ENCODE data around the gene DLGAP5.

Gene DLGAP5, protein sequence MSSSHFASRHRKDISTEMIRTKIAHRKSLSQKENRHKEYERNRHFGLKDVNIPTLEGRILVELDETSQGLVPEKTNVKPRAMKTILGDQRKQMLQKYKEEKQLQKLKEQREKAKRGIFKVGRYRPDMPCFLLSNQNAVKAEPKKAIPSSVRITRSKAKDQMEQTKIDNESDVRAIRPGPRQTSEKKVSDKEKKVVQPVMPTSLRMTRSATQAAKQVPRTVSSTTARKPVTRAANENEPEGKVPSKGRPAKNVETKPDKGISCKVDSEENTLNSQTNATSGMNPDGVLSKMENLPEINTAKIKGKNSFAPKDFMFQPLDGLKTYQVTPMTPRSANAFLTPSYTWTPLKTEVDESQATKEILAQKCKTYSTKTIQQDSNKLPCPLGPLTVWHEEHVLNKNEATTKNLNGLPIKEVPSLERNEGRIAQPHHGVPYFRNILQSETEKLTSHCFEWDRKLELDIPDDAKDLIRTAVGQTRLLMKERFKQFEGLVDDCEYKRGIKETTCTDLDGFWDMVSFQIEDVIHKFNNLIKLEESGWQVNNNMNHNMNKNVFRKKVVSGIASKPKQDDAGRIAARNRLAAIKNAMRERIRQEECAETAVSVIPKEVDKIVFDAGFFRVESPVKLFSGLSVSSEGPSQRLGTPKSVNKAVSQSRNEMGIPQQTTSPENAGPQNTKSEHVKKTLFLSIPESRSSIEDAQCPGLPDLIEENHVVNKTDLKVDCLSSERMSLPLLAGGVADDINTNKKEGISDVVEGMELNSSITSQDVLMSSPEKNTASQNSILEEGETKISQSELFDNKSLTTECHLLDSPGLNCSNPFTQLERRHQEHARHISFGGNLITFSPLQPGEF

DNA sequence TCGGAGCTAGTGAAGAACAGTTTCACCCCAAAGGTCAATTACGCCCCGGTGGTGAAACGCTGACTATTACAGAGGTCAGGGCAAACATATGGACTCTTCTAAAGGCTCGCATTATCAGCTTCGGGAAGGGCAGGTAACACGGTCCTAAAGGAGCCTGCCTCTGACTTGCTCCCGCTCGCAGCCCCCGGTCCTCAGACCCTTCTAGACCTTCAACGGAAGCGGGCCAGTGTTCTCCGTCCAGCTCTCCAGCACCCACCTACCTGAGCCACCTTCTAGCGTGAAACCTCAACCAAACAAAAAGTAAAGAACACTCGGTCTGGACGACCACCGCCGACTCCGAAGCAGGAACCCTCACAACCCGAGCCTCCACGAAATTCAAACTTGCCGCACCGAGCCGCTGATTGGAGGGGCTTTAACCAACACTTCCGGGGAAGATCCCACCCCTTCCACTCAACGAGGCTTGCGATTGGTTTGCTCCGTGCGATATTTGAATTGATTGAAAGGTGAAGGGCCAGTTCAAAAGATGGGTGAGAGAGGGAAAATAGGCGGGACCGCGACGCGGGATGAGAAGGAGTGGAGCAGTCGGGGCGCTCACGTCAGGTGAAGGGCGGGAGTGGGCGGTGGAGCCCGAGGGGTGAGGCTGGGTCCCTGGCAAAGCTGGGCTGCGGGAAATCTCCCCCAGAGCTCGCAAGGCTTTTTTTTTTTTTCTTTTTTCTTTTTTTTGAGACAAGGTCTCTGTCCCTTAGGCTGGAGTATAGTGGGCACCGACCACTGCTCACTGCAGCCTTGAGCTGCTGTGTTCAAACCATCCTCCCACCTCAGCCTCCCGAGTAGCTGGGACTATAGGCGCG lies at the start of gene DLGAP5:
Gene DLGAP5 (minus strand): TSS at position 383 of the 851 bp plus-strand sequence. CDS start 2,406 bp downstream, outside the sequence.
- no peaks in the 10 kb centered on the region for H3K27me3 Mint-ChIP-seq
- peak within 1 kb of the TSS; percentile 25 for H3K27ac Mint-ChIP-seq
- H3K36me3 Mint-ChIP-seq: no peaks in the 10 kb centered on the region
- H3K9me3 Mint-ChIP-seq (ENCODE audit: low read depth): no peaks in the 10 kb centered on the region
- peaks cover 8% of the 10 kb centered on the region for H3K4me1 Mint-ChIP-seq (ENCODE audit: low read depth)
- H3K4me3 Mint-ChIP-seq: peak within 1 kb of the TSS; percentile 91

DNA sequence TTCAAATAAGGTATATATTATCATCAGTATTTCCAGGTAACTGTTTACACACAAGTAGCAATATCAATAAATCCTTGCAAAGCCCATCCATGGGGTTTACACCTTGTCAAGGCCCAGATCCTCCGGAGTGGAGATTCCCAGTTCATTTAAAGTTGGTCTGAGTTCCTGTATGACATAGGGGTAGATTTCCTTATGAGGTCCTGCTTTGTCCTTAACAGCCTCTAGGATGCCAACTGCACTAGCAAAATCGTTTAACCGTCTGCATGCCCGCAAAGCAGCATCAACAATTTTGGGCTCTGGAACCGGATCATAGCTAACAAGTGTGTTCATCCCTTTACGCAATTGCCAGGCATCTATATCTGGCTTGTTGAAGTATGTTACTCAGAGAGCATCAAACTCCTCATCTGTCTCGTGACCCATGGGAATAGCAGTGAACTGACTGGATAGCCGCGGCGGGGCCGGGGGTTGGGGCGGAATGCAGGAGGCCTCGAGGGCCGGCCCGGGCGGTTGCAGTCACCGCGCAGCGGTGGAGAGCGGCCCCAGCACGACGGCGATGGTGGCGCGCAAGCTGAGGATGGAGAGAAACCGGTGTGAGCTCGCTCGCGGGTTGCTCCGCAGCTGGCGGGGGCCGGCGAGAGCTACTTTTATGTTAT lies 49.3 kb upstream of the DLGAP5 start:
- no peak overlapping the region for H3K4me3 Mint-ChIP-seq
- H3K27ac Mint-ChIP-seq: no peak overlapping the region
- H3K9me3 Mint-ChIP-seq (ENCODE audit: low read depth): no peaks in the 10 kb centered on the region
- H3K36me3 Mint-ChIP-seq: no peaks in the 10 kb centered on the region
- peaks cover 5% of the 10 kb centered on the region for H3K27me3 Mint-ChIP-seq
- no peaks in the 10 kb centered on the region for H3K4me1 Mint-ChIP-seq (ENCODE audit: low read depth)

DNA sequence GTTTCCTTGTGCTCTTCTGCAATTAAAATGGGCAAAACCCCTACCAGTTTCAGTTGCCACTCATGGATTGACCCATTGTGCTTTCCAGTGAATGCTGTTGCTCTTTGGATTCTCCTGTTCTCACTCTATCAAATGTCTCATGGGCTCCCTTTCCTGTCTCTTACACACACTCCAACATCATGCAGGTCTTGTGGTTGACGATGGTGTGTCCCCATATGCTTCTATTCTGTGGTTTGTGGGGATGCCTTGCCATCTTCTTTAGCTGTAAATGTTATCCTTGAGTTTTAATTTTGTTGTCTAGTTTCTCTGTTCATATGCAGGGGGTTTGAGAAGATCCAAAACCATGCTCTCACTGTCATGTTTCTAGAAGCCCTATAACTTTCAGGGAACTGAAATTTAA lies 47.9 kb upstream of the DLGAP5 start:
- Mint-ChIP-seq H3K4me3 (no peak overlapping the region), H3K27ac (no peak overlapping the region), H3K27me3 (peaks cover 6% of the 10 kb centered on the region), H3K4me1 (ENCODE audit: low read depth) (no peaks in the 10 kb centered on the region), H3K9me3 (ENCODE audit: low read depth) (no peaks in the 10 kb centered on the region), H3K36me3 (no peaks in the 10 kb centered on the region)

DNA sequence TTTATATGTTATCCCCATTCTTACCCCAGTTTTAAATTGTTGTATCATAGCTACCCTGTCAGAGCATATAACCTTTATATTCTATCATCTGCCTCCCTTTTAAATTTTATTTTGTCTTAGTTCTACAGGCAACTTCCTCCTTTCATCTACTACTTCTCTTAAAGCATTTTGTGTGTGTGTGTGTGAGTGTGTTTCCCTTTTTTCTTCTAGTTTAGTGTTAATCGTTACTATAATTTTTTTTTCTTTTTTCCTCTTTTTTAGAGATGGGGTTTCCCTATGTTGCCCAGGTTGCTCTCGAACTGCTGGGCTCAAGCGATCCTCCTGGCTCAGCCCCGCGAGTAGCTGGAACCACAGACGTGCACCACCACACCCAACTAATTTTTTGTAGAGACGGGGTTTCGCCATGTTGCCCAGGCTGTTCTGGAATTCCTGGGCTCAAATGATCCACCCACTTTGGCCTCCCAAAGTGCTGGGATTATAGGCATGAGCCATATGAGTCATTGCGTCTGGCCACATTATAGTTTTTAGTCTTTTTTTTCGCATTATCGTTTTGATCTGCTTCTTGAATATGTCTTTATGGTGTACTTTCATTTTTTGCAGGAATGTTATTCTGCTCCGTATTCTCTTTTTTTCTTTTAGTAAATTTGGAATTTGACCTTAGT lies 46.8 kb upstream of the DLGAP5 start:
- Mint-ChIP-seq H3K4me1 (ENCODE audit: low read depth) (no peaks in the 10 kb centered on the region), H3K4me3 (no peak overlapping the region), H3K27me3 (peaks cover 6% of the 10 kb centered on the region), H3K27ac (no peak overlapping the region), H3K36me3 (no peaks in the 10 kb centered on the region), H3K9me3 (ENCODE audit: low read depth) (no peaks in the 10 kb centered on the region)

DNA sequence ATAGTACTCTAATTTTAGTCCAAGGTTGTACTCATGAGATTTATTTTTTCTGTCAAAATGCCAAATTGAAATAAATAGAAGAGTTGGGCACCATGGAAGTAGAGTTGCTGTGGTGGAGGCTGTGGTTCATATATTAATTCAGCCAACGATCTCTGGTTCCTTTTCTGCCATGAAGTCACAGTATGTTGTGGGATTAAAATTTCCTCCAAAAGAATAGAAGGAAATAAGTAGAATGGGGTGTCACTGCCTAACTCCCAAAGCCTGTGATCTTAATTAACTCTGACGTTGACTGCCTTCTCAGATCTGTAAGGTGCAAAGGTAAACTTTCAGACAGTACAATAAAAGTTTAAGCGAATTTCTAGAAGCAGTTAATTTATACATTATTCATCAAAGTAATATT lies 42.2 kb upstream of the DLGAP5 start:
- Mint-ChIP-seq H3K4me1 (ENCODE audit: low read depth) (no peaks in the 10 kb centered on the region), H3K27me3 (peaks cover 10% of the 10 kb centered on the region), H3K4me3 (no peak overlapping the region), H3K27ac (no peak overlapping the region), H3K36me3 (no peaks in the 10 kb centered on the region), H3K9me3 (ENCODE audit: low read depth) (no peaks in the 10 kb centered on the region)

DNA sequence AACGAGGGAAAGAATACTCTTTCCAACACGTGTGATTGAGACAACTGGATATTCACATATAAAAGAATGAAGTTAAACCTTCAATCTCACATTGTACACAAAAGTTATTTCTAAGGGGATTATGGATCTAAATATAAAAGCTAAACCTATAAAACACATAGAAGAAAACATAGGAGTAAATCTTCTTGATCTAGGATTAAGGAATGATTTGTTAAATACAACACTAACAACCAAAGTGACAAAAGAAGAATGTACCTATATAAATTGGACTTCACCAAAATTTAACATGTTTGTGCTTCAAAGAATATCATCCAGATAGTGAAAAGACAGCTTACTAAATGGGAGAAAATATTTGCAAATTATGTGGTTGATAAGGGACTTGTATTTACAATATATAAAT lies 36.9 kb upstream of the DLGAP5 start:
- Mint-ChIP-seq H3K27me3 (peaks cover 11% of the 10 kb centered on the region), H3K27ac (no peak overlapping the region), H3K4me1 (ENCODE audit: low read depth) (no peaks in the 10 kb centered on the region), H3K36me3 (peaks cover 13% of the 10 kb centered on the region), H3K4me3 (no peak overlapping the region), H3K9me3 (ENCODE audit: low read depth) (peaks cover 8% of the 10 kb centered on the region)

DNA sequence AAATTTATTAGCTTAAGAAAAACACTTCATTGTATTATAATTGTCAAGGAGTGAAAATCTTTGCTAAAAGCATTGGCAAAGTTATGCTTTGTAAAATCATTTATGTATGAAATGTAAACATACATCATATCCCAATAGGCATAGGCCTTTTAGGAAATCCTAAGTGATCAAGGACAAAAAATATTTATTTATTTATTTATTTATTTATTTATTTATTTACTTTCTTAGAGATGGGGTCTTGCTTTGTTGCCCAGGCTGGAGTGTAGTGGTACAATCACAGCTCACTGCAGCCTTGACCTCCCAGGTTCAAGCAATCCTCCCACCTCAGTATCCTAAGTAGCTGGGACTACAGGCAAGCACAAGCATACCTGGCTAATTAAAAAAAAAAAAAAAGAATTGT lies 32.0 kb upstream of the DLGAP5 start:
- no peak overlapping the region for H3K4me3 Mint-ChIP-seq
- H3K9me3 Mint-ChIP-seq (ENCODE audit: low read depth): peaks cover 8% of the 10 kb centered on the region
- peaks cover 13% of the 10 kb centered on the region for H3K36me3 Mint-ChIP-seq
- no peak overlapping the region for H3K27ac Mint-ChIP-seq
- no peaks in the 10 kb centered on the region for H3K4me1 Mint-ChIP-seq (ENCODE audit: low read depth)
- peaks cover 2% of the 10 kb centered on the region for H3K27me3 Mint-ChIP-seq

DNA sequence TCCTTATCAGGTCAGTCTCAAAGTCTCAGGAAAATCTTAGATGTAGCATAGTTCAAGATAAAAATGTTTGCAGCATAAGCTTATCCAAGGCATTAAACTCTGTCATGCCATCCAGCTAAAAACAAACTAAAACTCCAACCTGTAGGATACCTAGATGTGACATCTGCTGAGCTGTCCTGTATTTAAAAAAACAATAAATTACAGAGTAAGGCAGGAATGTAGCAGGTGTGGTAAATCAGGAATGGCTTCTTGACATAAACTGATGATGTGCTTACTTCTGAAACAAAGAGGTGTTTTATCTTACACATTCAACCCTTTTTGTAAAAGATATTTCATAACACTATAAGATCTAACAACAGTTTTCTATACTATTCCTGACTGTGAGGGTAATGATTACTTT lies 30.6 kb upstream of the DLGAP5 start:
- H3K4me3 Mint-ChIP-seq: no peak overlapping the region
- no peaks in the 10 kb centered on the region for H3K4me1 Mint-ChIP-seq (ENCODE audit: low read depth)
- peaks cover 8% of the 10 kb centered on the region for H3K9me3 Mint-ChIP-seq (ENCODE audit: low read depth)
- H3K36me3 Mint-ChIP-seq: peaks cover 11% of the 10 kb centered on the region
- no peaks in the 10 kb centered on the region for H3K27me3 Mint-ChIP-seq
- no peak overlapping the region for H3K27ac Mint-ChIP-seq

DNA sequence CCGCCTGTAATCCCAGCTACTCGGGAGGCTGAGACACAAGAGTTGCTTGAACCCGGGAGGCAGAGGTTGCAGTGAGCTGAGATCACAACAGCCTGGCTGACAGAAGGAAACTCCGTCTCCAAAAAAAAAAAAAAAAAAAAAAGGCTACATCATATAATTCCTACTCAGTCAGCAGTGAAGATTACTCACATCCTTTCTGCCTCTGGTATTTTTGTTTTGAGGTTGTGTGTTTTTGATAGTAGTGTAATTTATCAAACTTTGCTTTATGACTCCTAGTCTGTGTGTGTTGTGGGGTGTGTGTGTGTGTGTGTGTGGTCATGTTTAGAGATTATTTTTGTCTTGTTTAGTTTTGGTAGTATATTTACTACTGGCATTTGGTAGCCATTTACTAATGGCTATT lies 29.8 kb upstream of the DLGAP5 start:
- Mint-ChIP-seq H3K27me3 (no peaks in the 10 kb centered on the region), H3K36me3 (peaks cover 3% of the 10 kb centered on the region)

DNA sequence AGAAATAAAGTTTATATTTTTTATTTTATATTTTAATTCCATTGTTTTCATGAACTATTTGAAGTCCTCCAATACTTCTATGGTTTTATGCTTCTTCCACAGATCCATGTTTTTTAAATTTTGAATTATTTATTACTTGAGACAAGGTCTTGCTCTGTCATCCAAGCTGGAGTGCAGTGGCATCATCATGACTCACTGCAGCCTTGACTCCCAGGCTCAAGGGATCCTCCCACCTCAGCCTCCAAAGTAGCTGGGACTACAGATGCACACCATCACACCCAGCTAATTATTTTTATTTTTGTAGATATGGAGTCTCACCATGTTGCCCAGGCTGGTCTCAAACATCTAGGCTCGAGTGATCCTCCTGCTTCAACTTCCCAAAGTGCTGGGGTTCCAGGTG lies 28.8 kb upstream of the DLGAP5 start:
- H3K27me3 Mint-ChIP-seq: no peaks in the 10 kb centered on the region
- no peaks in the 10 kb centered on the region for H3K36me3 Mint-ChIP-seq
- H3K27ac Mint-ChIP-seq: no peak overlapping the region
- H3K9me3 Mint-ChIP-seq (ENCODE audit: low read depth): no peaks in the 10 kb centered on the region
- H3K4me1 Mint-ChIP-seq (ENCODE audit: low read depth): no peaks in the 10 kb centered on the region
- no peak overlapping the region for H3K4me3 Mint-ChIP-seq

More for the DNA sequence above, 29.8 kb upstream of the DLGAP5 start:
- H3K9me3 Mint-ChIP-seq (ENCODE audit: low read depth): peaks cover 5% of the 10 kb centered on the region
- H3K4me3 Mint-ChIP-seq: no peak overlapping the region
- no peak overlapping the region for H3K27ac Mint-ChIP-seq
- no peaks in the 10 kb centered on the region for H3K4me1 Mint-ChIP-seq (ENCODE audit: low read depth)

DNA sequence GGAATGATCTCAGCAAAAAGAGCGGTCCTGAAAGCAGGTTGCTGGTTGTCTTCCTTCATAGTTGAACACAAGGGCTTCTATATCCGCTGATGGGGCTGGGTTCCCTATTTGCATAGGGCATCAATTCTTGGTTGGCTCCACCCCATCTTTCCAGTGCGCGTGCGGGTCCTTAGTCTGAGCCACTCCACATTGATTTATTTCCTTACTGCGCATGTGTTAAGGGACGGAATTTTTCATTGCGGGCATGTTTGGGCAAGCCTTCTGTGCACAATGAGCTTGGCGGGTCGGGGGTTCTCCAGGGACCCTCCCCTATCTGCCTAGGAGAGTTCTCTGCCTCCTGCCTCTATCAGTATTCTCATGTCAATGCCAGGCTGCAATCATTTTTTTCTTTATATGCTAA lies 21.2 kb upstream of the DLGAP5 start:
- Mint-ChIP-seq H3K4me1 (ENCODE audit: low read depth) (peaks cover 4% of the 10 kb centered on the region), H3K9me3 (ENCODE audit: low read depth) (no peaks in the 10 kb centered on the region), H3K36me3 (no peaks in the 10 kb centered on the region), H3K27ac (no peak overlapping the region), H3K27me3 (no peaks in the 10 kb centered on the region), H3K4me3 (no peak overlapping the region)

DNA sequence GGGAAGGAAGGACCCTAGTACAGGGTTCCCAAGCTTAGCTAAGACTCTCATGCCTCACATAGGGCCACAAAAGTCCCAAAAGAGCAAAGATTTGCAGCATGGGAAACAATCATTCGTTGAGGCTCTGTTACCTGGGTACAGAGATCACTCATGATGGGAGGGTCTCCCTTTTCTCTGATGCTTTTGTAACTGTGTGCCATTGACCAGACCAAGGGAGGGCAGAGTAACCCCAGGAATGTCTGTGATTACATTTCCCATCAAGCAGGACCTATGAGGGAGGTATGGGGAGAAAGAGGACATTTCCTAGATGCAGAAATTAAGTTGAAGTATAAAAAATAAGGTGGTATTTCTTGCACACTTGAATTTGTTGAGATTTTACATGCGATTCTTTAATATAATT lies 16.4 kb upstream of the DLGAP5 start:
- Mint-ChIP-seq H3K4me1 (ENCODE audit: low read depth) (no peaks in the 10 kb centered on the region), H3K9me3 (ENCODE audit: low read depth) (no peaks in the 10 kb centered on the region), H3K27ac (no peak overlapping the region), H3K36me3 (no peaks in the 10 kb centered on the region), H3K27me3 (no peaks in the 10 kb centered on the region), H3K4me3 (no peak overlapping the region)

DNA sequence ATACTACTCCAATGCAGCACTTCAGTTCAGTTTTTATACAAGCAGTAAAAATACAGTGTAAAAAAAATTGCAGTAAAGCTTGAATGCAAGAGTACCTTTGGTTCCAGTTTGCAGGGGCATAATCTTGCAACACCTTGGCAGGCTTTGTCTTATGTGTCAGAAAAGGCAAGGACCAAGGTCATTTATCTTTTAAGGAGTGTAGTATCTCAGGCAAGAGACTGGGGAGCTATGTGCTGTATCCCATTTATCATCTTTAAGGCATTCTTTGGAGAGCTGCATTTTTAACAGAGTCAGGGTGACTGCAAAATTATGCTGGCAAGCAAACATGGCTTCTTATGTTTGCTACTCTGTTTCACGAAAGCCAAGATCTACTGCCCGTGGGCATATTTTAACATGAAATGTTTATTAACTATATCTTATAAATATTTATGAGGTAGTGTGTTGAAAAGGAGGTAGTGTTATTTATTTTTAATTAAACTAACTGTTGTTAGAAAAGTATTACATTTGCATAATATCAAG lies 14.8 kb upstream of the DLGAP5 start:
- Mint-ChIP-seq H3K9me3 (ENCODE audit: low read depth) (no peaks in the 10 kb centered on the region), H3K4me3 (no peak overlapping the region), H3K4me1 (ENCODE audit: low read depth) (no peaks in the 10 kb centered on the region), H3K36me3 (no peaks in the 10 kb centered on the region), H3K27ac (no peak overlapping the region), H3K27me3 (no peaks in the 10 kb centered on the region)
